Sigmoid colon (tissue), 7 donors: ENCODE data around the gene IP6K3. TPM values are rescaled to one million over a fixed set of nuclear protein-coding genes. Genes with fewer than 3 reads are reported as not detected.

ENCODE experiments used
- DNase-seq: peaks from one replicate; pipeline ENCODE4 v3.0.0-alpha.2; 2019
- H3K27ac ChIP-seq, 4 donors: fragments of 200-600 bp; sonication (generic); one replicate each; pipeline ENCODE4 v1.5.1; 2016 to 2019; ENCODE audit warnings: mild to moderate bottlenecking in 1 of 4
- H3K27me3 ChIP-seq, 3 donors: fragments of 200-600 bp; sonication (generic); one replicate each; pipeline ENCODE4 v1.5.1; 2019; ENCODE audit warnings: mild to moderate bottlenecking in 1 of 3
- H3K36me3 ChIP-seq, 4 donors: fragments of 200-600 bp; sonication (generic); one replicate each; pipeline ENCODE4 v1.5.1; 2016 to 2019
- H3K4me1 ChIP-seq, 4 donors: fragments of 200-600 bp; sonication (generic); one replicate each; pipeline ENCODE4 v1.5.1; 2017 to 2019
- H3K4me3 ChIP-seq, 4 donors: fragments of 200-600 bp; sonication (generic); one replicate each; pipeline ENCODE4 v1.5.1; 2017 to 2019; ENCODE audit warnings: mild to moderate bottlenecking in 2 of 4, moderate library complexity in 1 of 4
- H3K9me3 ChIP-seq, 4 donors: fragments of 200-600 bp in 3 of 4; sonication (generic) in 3 of 4; one replicate each; pipeline versions ENCODE4 v1.5.1 to v1.6.1; 2013 to 2019
- CTCF ChIP-seq, 4 experiments: fragments of 450-650 bp in 3 of 4; fragments of 200-600 bp in 1 of 4; IDR thresholded peaks; one replicate each; pipeline ENCODE4 v1.5.1; 2016 to 2019; ENCODE audit warnings: antibody characterized with exemption in 4 of 4, mild to moderate bottlenecking in 3 of 4, moderate library complexity in 2 of 4
- EP300 ChIP-seq, 4 donors: sonication (generic); formaldehyde crosslinking; IDR thresholded peaks; one replicate each; pipeline ENCODE4 v1.6.1; 2017; ENCODE audit warnings: antibody characterized with exemption in 4 of 4
- POLR2A ChIP-seq, 2 donors: fragments of 450-650 bp; IDR thresholded peaks; one replicate each; pipeline ENCODE4 v1.6.1; 2016; ENCODE audit warnings: antibody characterized with exemption in 2 of 2, mild to moderate bottlenecking in 2 of 2, moderate library complexity in 2 of 2
- POLR2AphosphoS5 ChIP-seq, 4 donors: sonication (generic); formaldehyde crosslinking; IDR thresholded peaks; one replicate each; pipeline ENCODE4 v1.6.1; 2017; ENCODE audit warnings: antibody characterized with exemption in 4 of 4
- WGBS, 2 donors: extraction: QIAGEN DNeasy Blood & Tissue Kit; methylation state at CpG; one replicate each; pipeline ENCODE4 v1.1.7; 2013; 5-methylcytosine and 5-hydroxymethylcytosine counted together
- intact Hi-C: fragments of 100-400 bp; cut with DNase I; formaldehyde crosslinking; loops from one replicate; pipeline ENCODE4 v1.15.1; 2023
- polyA plus RNA-seq, 3 donors: library from polyadenylated mRNA; stranded (reverse); fragments of 200-250 nt; gene quantifications; one replicate each; pipeline ENCODE4 v1.2.3, GENCODE V29; 2013
- total RNA-seq, 4 donors: library from RNA; depleted of rRNA; stranded (reverse); fragments of >200 nt; gene quantifications; one replicate each; pipeline ENCODE4 v1.1.0, GENCODE V29; 2016
- donor health status: healthy with polysubstance abuse.
- donor health status: Bipolar disorder and iron deficiency.
- donor health status: healthy.

The IP6K3 gene, protein sequence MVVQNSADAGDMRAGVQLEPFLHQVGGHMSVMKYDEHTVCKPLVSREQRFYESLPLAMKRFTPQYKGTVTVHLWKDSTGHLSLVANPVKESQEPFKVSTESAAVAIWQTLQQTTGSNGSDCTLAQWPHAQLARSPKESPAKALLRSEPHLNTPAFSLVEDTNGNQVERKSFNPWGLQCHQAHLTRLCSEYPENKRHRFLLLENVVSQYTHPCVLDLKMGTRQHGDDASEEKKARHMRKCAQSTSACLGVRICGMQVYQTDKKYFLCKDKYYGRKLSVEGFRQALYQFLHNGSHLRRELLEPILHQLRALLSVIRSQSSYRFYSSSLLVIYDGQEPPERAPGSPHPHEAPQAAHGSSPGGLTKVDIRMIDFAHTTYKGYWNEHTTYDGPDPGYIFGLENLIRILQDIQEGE
- 10 to 100 TPM in 1 of 4 donors, 1 to 10 TPM in 3; 4.9 to 10.3 (median 6.4) TPM for total RNA-seq
- polyA plus RNA-seq = 1 to 10 TPM in 1 of 3 donors, under 1 TPM in 2; 0.46 to 1.1 (median 0.60) TPM

- peak; percentile 86 for DNase-seq
- intact Hi-C loops = loop anchor here (2.0 kb wide), 1 partner anchor 28 kb away; no protein-coding TSS in a partner anchor
- Histone ChIP-seq H3K27ac (peak within 1 kb of the TSS; percentile 49 to 93 (median 90)), H3K9me3 (no peaks in the 10 kb centered on the region), H3K4me3 (peak within 1 kb of the TSS; percentile 30 to 49 (median 46)), H3K27me3 (no peaks in the 10 kb centered on the region), H3K36me3 (no peaks in the 10 kb centered on the region), H3K4me1 (peaks cover 0 to 50% (median 40%) of the 10 kb centered on the region in 4 donors)
- TF ChIP-seq POLR2AphosphoS5 (IDR thresholded peaks at IDR 0.05) (peak; percentile 80 to 94 (median 90)), EP300 (IDR thresholded peaks at IDR 0.05) (peak in 1 of 4 donors; percentile 15), POLR2A (IDR thresholded peaks at IDR 0.05) (peak in 1 of 2 donors; percentile 62), CTCF (IDR thresholded peaks at IDR 0.05) (no peak)
- WGBS, 2 donors = 68 to 74% methylated on average over 10 of the region's 10 CpGs
Measured at GRCh38 chr6:33746651-33747100, at the start of gene IP6K3. TSS of gene IP6K3 (minus strand) at chr6:33746905. CDS start at chr6:33735476, 11,429 bp downstream.

DNA sequence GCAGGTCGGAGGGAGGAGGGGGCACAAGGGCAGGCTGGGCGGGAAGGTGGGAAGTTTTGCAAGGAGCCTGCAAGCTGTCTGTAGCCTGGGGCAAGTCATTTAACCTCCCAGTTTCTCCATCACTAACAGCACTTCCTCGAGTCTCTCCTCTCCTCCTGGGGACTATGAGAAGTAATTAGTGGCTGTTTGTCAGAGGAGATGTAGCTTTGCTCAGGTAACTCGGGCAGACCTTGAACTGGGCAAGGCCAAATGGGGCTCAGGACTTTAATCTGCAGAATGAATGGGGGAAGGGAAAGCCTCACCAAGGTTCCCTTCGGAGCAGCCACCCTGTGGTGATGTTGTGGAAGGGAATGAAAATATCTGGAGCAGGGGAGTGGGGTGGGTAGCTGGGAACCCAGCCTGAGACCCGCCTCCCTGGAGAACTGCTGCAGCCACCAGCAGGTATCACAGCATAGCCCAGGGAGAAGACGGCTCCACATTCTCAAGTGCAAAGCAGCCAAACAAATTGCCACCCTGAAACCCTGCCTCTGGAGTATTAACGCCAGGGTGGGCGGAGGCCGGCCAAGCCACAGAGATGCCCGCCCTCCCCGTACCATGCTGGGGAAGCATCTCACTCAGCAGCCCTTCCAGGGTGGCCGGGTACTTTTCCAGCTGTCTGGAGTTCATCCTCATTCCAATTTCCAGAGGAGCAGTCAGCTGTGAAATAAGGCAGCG, 48.4 kb upstream of the IP6K3 start:
- intact Hi-C loops = no loop called here
- H3K4me3 ChIP-seq = no peak overlapping the region
- no peaks in the 10 kb centered on the region for H3K4me1 ChIP-seq
- H3K36me3 ChIP-seq = no peaks in the 10 kb centered on the region
- TF ChIP-seq POLR2AphosphoS5 (IDR thresholded peaks at IDR 0.05) (no peak), CTCF (IDR thresholded peaks at IDR 0.05) (no peak), EP300 (IDR thresholded peaks at IDR 0.05) (no peak), POLR2A (IDR thresholded peaks at IDR 0.05) (no peak)
- H3K27me3 ChIP-seq = peaks cover 0 to 45% (median 10%) of the 10 kb centered on the region in 3 donors
- no peak overlapping the region for H3K27ac ChIP-seq
- no peaks in the 10 kb centered on the region for H3K9me3 ChIP-seq
- DNase-seq = no peak
- 47 to 49% methylated on average over 14 of the region's 14 CpGs for WGBS, 2 donors

DNA sequence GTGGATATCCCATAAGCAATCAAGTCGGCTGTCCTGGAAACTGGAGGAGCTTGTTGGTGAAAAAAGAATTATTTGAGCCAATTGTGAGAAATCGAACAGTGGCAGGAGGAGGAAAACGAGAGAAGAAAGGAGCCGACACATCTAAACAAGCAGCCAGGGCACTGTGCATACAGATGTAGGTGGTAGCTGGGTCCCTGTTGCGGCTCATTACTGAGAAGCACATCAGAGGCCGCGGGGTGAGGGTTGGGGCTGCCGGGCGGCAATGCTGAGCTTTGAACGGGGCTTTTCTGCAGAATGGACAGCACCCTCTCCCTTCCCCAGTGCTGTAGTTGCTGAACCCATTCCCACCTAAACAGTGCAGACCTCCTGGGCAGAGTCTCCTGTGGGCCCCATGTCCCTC, 46.3 kb upstream of the IP6K3 start:
- Histone ChIP-seq H3K9me3 (no peaks in the 10 kb centered on the region), H3K36me3 (no peaks in the 10 kb centered on the region), H3K4me3 (no peak overlapping the region), H3K4me1 (peaks cover 0 to 7% (median 3%) of the 10 kb centered on the region in 4 donors), H3K27ac (no peak overlapping the region), H3K27me3 (peaks cover 0 to 45% (median 10%) of the 10 kb centered on the region in 3 donors)
- TF ChIP-seq CTCF (IDR thresholded peaks at IDR 0.05) (no peak), POLR2A (IDR thresholded peaks at IDR 0.05) (no peak), EP300 (IDR thresholded peaks at IDR 0.05) (no peak)
- 66 to 75% methylated on average over 10 of the region's 10 CpGs for WGBS, 2 donors
- intact Hi-C loops = no loop called here
- no peak for DNase-seq

DNA sequence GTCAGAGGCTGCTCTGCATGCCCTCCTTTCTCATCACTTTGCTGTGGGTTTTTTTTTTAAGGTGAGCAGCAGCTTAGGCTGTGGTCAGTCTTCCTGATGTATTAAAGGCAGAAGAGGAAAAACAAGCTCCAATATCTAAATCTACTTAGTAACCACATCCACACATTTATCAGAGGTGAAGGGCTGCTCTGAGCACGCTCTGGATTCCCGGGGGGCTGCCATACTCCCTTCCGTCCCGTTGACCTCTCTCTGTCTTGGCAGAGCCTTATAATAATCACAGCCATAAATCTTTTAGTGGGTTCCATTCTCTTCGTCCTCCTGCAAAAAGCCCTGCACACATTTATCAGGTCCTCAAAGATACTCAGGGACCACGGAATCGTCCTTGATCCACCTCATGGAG, 44.9 kb upstream of the IP6K3 start:
- peaks cover 0 to 33% (median 10%) of the 10 kb centered on the region in 3 donors for H3K27me3 ChIP-seq
- DNase-seq = no peak
- WGBS, 2 donors = 73 to 78% methylated on average over 7 of the region's 7 CpGs
- no peak overlapping the region for H3K4me3 ChIP-seq
- H3K4me1 ChIP-seq = peaks cover 0 to 21% (median 16%) of the 10 kb centered on the region in 4 donors
- TF ChIP-seq POLR2A (IDR thresholded peaks at IDR 0.05) = no peak
- no peak for TF ChIP-seq EP300 (IDR thresholded peaks at IDR 0.05)
- TF ChIP-seq CTCF (IDR thresholded peaks at IDR 0.05) = no peak
- no peak for TF ChIP-seq POLR2AphosphoS5 (IDR thresholded peaks at IDR 0.05)
- no peaks in the 10 kb centered on the region for H3K36me3 ChIP-seq
- H3K27ac ChIP-seq = no peak overlapping the region
- intact Hi-C loops = no loop called here
- H3K9me3 ChIP-seq = no peaks in the 10 kb centered on the region
